CD4-positive, alpha-beta T cell treated with Interleukin-6 for 4 hours (primary cell): ENCODE measurements around the gene PCBD2.
"Not testable (repeated sequence)": the region's sequence is repeated elsewhere in the genome, so short reads cannot be mapped to it uniquely, and the experiment has no call there.

Experiments
- DNase-seq: peaks from one replicate; pipeline ENCODE4 v3.0.0-alpha.2; 2020; ENCODE audit warnings: mixed read lengths

Gene PCBD2

DNA sequence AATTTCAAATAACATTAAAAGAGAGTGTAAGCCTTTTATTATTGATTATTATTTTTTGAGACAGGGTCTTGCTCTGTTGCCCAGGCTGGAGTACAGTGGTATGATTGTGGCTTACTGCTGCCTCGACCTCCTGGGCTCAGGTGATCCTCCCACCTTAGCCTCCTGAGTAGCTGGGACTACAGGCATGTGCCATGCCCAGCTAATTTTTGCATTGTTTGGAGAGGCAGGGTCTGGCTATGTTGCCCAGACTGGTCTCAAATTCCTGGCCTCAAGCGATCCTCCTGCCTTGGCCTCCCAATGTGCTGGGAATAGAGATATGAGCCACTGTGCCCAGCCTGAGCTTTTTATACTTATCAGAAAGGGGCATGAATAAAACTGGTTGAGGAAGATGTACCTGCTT, 5.8 kb downstream of the PCBD2 start:
- DNase-seq, result not testable (repeated sequence)

DNA sequence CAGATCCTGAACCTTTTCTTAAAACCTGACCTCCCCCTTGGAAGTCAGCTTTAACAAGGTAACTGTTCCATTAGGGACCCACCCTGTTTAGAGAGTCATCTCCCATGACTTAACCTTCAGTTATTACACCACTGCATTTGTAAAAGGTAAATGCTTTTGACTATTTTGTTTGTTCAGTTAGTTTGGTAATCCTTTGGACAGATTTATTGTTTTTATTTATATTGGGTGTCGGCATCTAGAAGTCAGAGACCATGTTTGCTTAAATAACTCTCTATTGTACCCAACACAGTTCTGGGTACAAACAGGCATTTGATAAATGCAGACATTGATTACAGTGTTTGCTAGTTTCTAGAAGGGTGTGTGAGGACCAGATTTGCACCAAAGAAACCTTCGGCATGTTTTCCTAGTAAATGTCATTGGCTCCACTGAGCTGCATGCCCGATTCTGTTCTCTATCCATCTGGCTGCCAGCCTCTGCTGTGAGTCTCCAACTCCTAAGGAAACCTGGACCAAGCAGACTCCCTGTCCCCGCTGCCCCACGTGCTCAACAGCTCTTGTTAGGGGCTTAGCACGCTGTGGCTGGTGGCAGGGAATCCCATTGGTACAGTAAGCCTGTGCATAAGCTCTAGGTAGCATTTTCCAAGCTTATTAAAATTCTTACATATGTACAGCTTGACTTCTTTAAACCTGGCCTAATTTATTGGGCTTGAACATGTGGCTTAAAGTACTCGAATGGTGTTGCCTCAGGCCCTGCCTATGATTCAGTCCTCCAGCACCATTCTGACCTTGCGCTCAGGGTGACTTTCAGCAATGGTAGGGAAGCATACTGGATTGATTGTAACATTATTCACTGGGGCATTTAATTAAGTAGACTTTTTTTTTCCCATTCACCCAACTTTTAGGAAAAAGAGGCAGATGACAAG, 6.6 kb downstream of the PCBD2 start:
- no peak for DNase-seq

DNA sequence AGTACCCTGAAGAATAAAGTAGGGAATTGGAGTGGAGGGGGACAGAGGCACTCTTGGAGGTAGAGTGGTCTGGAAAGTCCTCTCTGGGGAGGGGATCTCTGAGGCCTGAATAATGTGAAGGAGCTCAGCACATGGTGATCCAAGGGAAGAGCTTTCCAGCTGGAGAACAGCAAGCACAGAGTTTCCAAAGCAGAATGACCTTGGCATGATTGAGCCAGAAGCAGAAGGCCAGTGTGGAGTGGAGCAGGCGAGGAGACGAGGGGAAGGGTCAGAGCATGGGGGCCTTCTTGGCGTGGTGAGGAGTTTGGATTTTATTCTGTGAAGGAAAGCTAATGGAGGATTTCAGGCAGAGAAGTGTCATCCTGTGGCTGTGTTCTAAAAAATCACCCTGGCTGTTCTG, 8.3 kb downstream of the PCBD2 start:
- DNase-seq, result no peak

DNA sequence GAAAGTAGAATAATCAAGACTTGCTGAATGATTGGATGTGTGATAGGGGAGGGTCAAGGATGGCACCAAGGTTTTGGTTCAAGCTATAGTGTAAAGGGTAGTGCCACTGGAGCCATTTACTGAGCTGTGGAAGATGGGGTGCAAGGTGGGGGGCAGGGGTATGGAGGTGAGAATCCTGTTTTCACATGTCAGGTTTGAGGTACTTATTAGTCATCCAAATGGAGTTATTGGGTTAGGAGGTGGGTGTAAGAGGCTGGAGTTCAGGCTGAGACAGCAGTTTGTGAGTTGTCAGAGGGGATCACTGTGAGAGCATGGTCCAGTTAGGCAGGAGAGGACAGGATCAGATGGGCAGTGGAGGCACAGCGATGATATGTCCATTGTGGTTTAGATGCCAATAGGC, 8.9 kb downstream of the PCBD2 start:
- DNase-seq, result no peak

DNA sequence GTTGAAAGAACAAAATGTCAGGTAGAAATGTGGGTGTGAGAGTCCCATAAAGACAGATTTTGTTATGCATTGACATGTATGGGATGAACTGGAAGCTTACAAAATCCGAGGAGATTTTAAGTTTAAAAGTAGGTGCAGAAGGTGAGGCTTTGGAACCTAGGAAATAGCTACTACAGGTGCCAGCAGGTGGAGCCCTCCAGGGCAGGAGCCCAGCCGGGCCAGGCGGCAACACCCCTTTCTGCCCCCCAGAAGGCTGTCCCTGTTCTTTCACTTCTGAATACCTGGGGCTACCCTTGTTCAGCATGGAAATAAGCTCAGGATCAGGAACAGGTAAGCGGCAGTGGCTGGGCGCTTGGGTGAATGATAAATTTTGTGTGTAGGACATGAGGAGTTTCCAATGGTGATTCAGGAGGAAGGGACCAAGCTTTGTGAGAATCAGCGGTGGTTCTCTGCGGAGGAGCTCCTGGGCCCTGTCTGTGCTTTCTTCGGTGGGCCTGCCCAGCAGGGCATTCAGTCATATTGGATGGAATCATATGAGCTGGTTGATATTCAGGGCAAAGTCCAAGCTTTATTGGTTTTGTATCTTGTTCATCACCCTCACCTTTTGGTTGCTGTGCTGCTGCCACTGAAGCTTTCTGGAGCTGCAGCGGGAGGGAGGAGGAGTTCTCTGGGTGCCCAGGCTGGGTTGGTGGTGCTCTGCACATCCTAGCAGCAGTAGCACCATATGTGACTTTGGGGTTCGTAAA, 12.3 kb downstream of the PCBD2 start:
- no peak for DNase-seq

DNA sequence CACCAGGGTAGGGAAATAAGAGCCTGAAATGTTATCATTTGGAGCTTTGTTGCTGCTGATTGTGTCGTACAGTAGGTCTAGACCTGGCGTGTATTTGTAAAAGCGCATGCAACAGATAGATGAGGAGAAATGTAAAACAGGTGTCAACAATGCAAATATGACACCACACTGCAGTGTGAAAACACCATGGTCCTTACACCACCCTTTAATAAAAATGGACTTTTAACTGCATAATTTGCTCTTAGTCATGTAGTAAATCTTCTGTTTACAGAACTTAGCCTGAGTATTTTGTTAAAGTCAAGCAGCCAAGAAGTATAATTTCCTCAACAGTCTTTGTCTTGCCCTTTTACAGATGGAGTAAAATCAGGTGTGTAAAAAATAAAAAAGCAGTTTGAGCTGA, 13.9 kb downstream of the PCBD2 start:
- DNase-seq, result no peak

DNA sequence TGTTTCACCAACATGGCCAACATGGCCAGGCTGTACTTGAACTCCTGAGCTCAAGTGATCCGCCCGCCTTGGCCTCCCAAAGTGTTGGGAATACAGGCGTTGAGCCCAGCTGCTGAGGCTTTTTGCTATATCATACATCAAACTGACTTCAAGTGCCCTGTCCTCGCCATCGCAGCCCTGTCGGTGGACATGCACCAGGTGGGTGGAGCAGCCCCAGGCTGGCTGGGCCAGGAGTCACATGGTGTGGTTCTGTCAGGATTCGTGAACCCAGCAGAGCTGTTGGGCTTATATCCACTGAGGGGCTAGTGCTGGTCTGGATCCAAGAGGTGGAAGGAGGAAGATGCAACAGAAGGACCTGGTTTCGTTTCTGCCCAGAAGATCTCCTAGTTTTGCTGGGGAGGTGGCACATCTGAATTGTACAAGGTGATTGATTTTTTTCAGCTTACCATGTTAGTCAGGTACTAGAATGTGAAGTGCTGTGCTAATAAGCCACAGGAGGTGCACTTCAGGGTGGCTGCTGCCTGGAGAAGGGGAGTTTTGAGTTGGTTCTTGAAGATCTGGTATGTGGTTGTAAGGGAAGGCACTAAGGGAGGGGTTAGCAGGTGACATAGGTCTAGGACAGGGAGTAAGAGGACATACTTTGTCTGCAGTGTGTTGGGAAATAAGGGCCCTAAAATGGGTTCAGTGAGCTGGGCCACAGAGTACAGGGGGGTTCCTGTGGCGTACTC, 16.1 kb downstream of the PCBD2 start:
- no peak for DNase-seq

DNA sequence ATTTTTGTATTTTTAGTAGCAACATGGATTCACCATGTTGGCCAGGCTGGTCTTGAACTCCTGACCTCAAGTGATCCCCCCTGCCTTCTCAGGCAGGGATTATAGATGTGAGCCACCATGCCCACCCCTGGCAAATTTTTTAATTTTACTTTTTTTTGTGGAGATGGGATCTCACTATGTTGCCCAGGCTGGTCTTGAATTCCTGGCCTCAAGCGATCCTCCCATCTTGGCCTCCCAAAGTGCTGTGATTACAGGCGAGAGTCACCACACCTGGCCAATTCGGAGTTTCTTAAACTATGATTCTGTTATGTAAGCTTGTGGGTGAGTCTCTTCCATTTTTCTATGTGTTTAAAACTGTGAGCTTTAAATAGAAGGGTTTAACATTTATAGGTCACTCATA, 27.6 kb downstream of the PCBD2 start:
- DNase-seq, result no peak

DNA sequence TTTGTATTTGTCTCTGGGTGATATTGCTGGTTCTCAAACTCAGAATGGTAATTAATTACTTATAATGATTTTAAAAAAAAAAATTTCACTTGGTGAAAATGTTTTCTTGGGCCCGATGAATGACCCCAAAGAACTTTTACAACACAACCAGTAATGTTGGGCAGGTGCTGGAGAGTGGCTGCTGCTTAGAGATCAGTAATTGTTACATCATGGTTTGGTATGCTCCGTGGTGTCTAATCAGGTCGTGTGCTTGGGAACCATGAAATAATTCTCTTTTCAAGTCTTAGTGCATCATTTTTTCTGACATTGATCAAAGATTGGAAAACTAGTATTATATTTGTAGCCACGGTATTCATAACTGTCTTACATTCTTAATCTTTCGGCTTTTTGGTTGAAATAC, 29.3 kb downstream of the PCBD2 start:
- DNase-seq, result no peak

DNA sequence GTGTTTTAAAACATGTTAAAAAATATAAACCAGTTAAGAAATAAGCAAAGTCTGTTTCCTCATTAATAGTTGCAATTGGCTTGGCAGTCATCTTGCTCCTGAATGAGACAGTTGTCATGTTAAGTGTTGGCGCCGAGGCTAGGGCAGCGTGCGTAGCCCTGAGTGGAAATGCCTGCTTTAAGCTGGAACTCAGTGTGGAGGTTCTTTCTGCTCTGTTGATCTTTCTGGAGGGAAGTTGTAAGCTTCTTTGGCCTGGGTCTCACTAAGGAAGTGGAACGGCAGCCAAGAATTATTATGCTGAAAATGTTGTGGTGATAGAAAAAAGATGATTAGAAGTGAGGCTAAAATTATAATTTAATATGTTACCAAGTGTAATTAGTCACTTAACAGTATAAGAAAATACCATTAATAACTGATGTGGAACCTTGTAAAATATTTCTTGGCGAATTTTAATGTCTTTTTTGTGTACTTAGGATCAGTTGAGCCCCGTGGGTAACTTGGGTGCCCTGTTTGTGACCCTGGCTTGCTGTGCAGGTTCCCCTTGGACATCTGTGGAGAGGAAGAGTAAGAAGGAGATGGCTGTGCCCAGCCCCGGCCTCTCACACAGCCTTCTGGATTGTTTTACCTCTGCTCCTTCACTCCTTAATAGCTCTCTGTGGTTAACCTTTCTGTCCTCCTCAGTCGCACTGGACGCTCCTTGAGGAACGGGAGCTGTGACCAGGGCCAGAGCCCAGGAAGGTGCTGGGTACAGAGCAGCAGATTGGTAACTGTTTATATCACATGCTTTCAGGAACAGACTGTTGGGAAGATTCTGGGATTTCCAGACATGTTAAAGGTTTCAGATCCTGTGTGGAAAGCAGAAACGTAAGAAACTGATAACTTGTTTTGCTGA, 31.0 kb downstream of the PCBD2 start:
- no peak for DNase-seq

DNA sequence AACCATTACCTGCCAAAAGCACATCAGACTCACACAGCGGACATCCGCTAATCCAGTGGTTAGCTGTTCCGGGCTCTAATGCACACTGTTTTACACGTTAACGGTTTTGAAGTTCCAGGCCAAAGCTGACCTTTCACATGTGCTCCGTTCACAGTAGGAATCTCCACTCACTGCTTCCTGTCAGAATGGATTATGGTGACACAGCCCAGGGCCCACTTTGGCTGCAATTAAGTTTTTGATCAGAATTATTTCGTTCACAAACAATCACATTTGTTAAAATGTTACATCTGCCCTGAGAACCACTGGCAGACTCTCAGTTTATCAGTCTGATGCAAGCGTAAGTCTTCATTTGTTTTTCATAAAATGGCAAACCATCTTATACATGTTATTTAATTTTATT, 32.6 kb downstream of the PCBD2 start:
- no peak for DNase-seq

DNA sequence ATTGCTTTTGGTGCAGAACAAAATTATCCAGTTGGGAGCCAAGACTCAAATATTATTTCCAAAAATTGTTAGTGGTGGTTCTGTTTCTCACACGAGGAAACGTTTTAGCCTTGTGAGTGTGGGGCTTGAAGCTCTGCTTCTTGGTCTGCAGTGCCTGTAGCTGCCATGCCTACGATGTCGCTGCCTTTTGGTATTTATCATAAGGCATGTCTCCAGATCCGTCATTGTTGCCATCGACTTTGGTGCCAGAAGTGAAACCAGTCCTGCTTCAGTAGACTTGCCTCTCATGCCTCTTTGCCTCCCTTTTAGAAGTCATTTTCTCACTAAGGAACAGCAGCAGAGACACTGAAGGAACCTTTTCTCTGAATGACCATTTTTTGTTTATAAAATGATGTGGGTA, 33.1 kb downstream of the PCBD2 start:
- DNase-seq, result no peak

DNA sequence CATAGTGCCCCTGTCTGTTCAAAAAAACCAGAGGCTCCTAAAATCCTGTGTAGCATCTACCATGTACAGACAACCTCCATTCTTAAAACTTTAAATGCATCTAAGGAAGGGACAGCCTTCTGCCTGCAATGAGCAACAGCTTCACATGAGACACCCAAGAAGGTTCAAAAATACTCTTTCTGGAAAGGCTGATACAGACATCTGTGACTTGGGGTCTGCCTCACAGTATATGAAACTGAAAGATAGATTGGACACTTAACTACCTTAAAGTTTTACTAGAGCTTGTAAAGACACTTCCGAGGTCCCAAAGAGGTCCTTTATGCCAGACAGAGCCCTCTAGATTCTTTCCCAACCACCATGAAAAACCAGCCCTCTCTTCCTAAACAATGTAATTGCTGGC, 34.6 kb downstream of the PCBD2 start:
- no peak for DNase-seq

DNA sequence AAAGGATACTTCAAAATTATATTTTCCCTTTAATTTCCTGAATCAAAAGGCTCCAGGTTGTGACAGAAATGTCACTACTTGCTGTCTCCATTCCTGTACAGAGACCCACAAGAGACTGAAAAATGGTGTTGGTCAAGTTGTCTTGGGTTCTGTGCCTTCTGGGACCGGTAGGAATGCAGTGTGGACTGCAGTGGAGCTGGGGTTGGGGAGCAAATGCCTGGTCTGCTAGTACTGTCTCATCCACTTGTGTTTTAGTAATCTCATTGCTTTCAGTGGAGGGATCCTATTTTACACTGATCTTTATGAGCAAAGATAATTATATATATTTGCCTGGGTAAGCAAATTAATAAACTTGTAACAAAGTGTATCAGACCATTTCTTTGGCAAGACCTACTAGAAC, 38.6 kb downstream of the PCBD2 start:
- DNase-seq, result no peak

DNA sequence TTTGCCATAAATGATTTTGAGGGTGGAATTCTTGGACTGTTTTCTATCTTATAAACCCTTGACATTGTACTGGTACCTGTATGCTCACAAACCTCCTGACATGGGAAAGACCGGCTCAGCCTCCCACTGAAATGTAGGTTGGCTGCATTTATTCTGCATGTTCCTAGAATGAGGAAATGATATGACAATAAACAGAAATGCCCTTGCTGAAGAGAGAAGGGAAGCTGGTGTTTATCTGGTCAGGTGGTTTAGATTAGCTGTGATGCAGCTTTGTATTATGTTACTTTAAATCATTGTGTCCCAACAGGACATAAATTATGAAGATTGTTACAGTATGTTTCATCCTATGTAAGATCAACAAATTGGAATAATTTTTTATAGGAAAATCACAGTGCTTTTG, 39.7 kb downstream of the PCBD2 start:
- DNase-seq, result no peak

DNA sequence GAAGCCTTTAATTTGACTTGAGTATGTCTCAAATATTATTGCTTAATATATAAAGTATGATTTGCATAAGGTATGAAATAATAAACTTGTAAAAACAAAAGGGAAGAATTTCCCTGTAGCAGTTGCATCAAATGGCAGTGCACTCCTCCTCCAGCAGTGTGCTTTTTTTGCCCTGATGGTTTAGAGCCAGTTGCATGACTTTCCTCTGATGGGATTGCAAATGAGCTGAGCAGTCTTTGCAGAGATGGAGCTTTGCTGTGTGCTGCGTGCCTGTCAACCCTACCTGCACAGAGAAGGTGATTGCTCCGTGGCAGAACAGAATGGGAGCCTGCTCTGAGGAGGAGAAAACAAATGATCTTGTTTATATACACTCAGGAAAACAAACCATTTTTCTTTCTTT, 40.1 kb downstream of the PCBD2 start:
- no peak for DNase-seq

DNA sequence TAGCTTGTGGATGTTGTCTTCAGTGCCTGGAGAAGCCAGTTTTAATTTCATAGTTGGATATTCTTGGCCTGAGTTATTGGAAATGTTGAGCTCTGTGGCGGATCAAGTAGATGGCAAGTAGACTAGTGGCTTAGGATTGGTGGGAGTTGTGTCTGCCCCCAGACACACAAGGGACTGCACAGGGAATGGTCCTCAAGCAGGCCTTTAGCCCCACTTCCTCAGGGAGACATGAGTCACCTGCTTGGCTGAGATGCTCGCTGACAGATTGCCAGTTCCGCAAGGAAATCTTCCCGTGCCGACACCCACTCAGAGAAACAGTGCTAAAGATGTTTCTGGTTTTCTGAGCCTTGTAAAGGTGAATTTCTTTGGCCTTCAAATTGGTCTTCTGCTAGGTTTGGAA, 44.0 kb downstream of the PCBD2 start:
- DNase-seq, result no peak

DNA sequence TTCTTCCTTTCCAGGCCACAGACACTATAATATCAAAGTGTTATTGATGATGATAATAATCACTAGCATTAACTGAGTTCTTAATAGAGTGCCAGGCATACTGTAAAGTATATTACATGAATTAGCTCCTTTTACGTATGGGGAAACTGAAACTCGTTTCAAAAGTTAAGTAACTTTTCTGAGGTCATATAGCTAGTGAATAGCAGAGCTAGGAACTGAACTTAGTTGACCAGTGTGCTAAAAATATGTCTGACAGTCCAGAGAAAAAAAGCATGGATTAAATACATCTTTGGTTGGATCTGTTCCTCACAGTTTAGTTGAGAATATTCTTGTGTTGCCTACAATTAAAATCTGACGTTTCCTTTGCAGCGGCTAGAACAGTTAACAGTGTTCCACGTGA, 44.4 kb downstream of the PCBD2 start:
- DNase-seq, result no peak

DNA sequence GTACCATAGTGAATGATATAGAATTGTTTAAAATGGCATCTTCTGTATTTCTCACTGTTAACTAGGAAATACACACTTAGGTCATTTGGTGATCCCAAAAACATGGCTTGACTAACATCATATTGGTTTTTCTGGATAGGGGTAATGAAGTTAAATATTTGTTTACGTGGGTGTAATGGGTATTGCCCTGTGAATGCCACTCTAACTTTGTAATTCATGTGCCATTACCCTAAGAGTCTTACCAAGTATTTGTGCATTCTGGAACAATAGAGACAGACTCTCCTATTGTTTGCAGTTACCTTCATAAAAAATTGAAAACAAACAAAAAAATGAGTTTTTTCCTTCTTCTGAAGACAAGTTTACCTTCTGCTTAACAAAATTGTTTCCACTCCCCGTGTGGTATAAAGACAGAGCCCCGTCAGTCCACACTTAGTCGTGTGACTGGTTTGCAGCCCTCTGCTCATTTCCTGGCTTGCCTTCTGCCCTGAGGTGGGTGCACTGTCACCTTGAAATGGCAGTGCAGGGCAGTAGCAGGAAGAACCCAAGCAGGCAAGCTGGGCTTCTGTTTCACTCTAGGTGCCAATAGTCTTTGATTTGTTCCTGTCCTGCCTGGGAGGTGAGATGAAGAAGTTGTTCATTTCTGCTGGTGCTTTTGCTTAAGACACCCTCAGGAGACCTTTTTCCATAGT, 53.1 kb downstream of the PCBD2 start:
- DNase-seq, result no peak

DNA sequence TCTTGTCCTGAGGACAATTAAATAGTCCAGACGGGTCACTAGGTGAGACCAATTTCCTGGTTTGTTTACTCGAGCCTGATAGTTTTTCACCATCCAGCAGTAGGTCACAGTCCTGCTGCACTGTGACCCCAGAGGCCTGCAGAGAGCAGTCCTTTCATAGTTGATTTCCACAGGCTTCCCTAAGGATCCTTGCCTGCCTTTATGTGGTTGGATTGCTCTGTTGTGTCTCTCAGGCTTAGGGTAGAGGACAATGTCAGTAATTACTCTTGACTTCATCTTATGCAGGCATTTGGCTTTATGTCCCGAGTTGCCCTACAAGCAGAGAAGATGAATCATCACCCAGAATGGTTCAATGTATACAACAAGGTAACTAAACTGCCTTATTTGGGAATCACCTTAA, 53.8 kb downstream of the PCBD2 start:
- no peak for DNase-seq

DNA sequence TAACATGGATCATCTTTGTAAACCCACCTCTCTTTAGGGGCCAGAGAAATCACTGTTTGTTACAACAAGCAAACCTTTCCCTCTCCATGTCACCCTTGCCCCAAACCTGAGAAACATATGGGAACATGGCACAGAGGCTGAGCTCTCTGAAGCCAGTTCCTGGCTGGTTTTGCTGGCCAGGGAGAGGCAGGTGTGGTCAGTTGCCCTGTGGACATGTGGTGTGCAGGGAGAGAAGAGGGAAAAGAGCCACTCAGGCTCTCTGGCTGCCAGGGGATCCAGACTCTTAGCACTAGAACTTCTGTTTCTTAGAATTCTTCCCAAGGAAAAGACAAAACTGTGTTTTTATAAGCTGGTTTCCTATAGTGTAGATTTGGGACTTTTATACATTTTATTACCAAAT, 58.2 kb downstream of the PCBD2 start:
- no peak for DNase-seq
